CD4-positive, CD25-positive, alpha-beta regulatory T cell (primary cell): ENCODE results near the gene BANP. TPM values are rescaled to one million over a fixed set of nuclear protein-coding genes. Genes with fewer than 3 reads are reported as not detected.
"Not testable (repeated sequence)": the region's sequence is repeated elsewhere in the genome, so short reads cannot be mapped to it uniquely, and the experiment has no call there.

Source experiments
- ATAC-seq, 2 donors: fragments of 150-1000 bp; cut with Tn5 transposase; one replicate each; pipeline ENCODE4 v1.10.0; 2021; ENCODE audit warnings: low read depth in 2 of 2, moderate number of reproducible peaks in 2 of 2, moderate library complexity in 1 of 2
- DNase-seq, 3 donors: peaks; one replicate each; pipeline versions ENCODE4 v3.0.0 to v3.0.0-alpha.2; 2012 to 2022; ENCODE audit warnings: mixed read lengths in 1 of 3
- H3K27ac ChIP-seq: one replicate; pipeline ENCODE4 v1.7.0; 2013; ENCODE audit warnings: mild to moderate bottlenecking, low read length; ENCODE audit not compliant: insufficient read depth, poor library complexity, severe bottlenecking
- H3K27me3 ChIP-seq: one replicate; pipeline ENCODE4 v1.7.0; 2013; ENCODE audit warnings: low read length; ENCODE audit not compliant: control insufficient read depth, insufficient read depth
- H3K36me3 ChIP-seq: one replicate; pipeline ENCODE4 v1.7.0; 2013; ENCODE audit warnings: mild to moderate bottlenecking, low read length, moderate library complexity; ENCODE audit not compliant: control insufficient read depth, insufficient read depth
- H3K4me1 ChIP-seq: 2 replicates; pipeline ENCODE4 v1.7.0; 2013; ENCODE audit warnings: mild to moderate bottlenecking, low read length; ENCODE audit not compliant: insufficient read depth, control insufficient read depth, poor library complexity, severe bottlenecking
- H3K4me3 ChIP-seq: one replicate; pipeline ENCODE4 v1.7.0; 2013; ENCODE audit warnings: low read depth, mild to moderate bottlenecking, low read length, moderate library complexity
- H3K9me3 ChIP-seq, 2 experiments: 1 replicate in 1 of 2; 2 replicates in 1 of 2; pipeline ENCODE4 v1.7.0; 2013; ENCODE audit warnings: low read length in 2 of 2, mild to moderate bottlenecking in 1 of 2, moderate library complexity in 1 of 2; ENCODE audit not compliant: control insufficient read depth in 2 of 2
- H3K27ac Mint-ChIP-seq, 3 donors: one replicate each; pipeline ENCODE4 v1.8.0; 2020 to 2022; ENCODE audit warnings: mild to moderate bottlenecking in 3 of 3, mixed read lengths in 3 of 3, moderate library complexity in 2 of 3
- H3K27me3 Mint-ChIP-seq: one replicate; pipeline ENCODE4 v1.8.0; 2022; ENCODE audit warnings: mild to moderate bottlenecking, mixed read lengths
- H3K36me3 Mint-ChIP-seq: one replicate; pipeline ENCODE4 v1.8.0; 2020; ENCODE audit warnings: mixed read lengths
- H3K4me1 Mint-ChIP-seq, 4 donors: one replicate each; pipeline ENCODE4 v1.8.0; 2020 to 2022; ENCODE audit warnings: mixed read lengths in 4 of 4, mild to moderate bottlenecking in 1 of 4
- H3K4me3 Mint-ChIP-seq, 4 donors: one replicate each; pipeline ENCODE4 v1.8.0; 2020 to 2022; ENCODE audit warnings: mild to moderate bottlenecking in 4 of 4, mixed read lengths in 4 of 4, moderate library complexity in 3 of 4
- H3K9me3 Mint-ChIP-seq, 7 donors: one replicate each; pipeline ENCODE4 v1.8.0; 2020 to 2022; ENCODE audit warnings: mixed read lengths in 7 of 7, mild to moderate bottlenecking in 3 of 7, moderate library complexity in 2 of 7
- polyA plus RNA-seq, 4 donors: library from polyadenylated mRNA; unstranded; fragments of 300-500 nt; fragmentation: Illumina TruSeq; gene quantifications; one replicate each; pipeline ENCODE4 v1.2.3, GENCODE V29; 2021
- total RNA-seq: library from RNA; stranded (reverse); gene quantifications from one replicate; pipeline ENCODE4 v1.2.3, GENCODE V29; 2022

Gene BANP
- total and polyA plus RNA-seq, 5 donors from 2014 or later: 20.4 to 114 (median 26.6) TPM

DNA sequence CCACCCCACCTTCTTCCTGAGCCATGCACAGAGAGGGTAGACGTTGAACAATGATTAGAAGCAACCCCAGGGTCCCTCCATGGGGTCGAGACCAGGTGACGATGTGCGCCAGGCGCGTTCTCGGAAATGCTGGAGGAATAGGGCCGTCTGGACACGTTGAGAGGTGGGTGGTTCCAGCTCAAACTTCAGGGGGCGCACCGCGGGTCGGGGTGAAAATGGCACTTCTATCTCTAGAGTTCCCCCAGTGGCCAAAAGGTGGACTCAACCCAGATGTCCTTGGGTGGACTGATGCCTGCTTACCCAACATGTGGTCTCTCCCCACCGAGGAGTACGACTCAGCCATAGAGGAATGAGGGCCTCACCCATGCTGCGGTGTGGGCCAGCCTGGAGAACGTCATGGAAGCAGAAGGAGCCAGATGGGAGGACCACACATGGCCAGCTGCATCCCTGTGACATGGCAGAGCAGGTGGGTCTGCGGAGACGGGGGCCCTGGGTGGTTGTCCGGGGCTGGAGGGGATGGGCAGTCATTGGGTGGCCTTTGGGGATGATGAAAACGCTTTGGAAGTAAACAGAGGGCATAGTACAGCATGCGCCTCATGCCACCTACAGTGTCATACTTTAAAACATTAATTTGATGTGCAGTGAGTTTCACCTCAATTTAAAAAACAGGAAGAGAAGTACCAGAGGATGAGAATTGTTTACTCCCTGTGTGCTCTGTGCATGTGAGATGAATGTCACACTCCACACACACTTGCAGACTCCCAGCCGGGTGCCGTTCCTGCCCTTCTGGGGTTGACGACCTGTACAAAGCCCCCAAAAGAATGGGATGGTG, 147.7 kb downstream of the BANP start:
- H3K4me1 ChIP-seq, H3K9me3 Mint-ChIP-seq, H3K27me3 ChIP-seq, H3K9me3 ChIP-seq, H3K4me3 Mint-ChIP-seq, H3K36me3 Mint-ChIP-seq, H3K27ac ChIP-seq, H3K36me3 ChIP-seq, H3K4me3 ChIP-seq, DNase-seq, H3K4me1 Mint-ChIP-seq, H3K27ac Mint-ChIP-seq: not testable (repeated sequence)
- peak in 1 of 2 donors; percentile 53 for ATAC-seq
- peaks cover 19% of the 10 kb centered on the region for H3K27me3 Mint-ChIP-seq

- Mint-ChIP-seq H3K36me3 (no peaks in the 10 kb centered on the region), H3K4me3 (no peak overlapping the region), H3K27me3 (peaks cover 19% of the 10 kb centered on the region), H3K9me3 (peaks cover 0 to 10% (median 2%) of the 10 kb centered on the region in 7 donors), H3K27ac (no peak overlapping the region), H3K4me1 (no peaks in the 10 kb centered on the region)
- no peaks in the 10 kb centered on the region for H3K4me1 ChIP-seq
- no peaks in the 10 kb centered on the region for H3K9me3 ChIP-seq
- ATAC-seq (no peak), DNase-seq (no peak)
- no peaks in the 10 kb centered on the region for H3K27me3 ChIP-seq
- H3K36me3 ChIP-seq: no peaks in the 10 kb centered on the region
- no peak overlapping the region for H3K27ac ChIP-seq
- no peak overlapping the region for H3K4me3 ChIP-seq
Measured at GRCh38 chr16:88099563-88099890, 148.3 kb downstream of the BANP start.

DNA sequence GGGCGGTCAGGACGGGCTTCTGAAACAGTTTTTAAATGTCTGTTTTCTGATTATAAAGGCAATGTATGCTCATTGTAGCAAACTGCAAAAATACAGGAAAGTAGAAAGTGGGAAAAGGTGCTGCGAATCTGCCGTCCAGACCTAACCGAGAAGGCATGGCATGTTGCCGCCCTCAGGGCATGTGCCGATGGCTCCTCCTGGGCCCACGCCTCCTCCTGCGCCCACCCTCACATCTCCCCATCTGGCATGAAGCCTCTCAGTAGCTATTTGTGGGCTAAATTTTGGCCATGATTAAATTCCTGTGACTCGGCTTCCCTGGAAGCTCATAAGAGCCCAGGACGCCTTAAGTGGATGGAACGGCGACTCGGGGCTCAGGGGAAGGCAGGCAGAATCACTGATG, 148.7 kb downstream of the BANP start:
- DNase-seq, H3K4me3 ChIP-seq, H3K36me3 ChIP-seq, H3K27ac Mint-ChIP-seq, H3K9me3 ChIP-seq, H3K9me3 Mint-ChIP-seq, H3K4me3 Mint-ChIP-seq, H3K27ac ChIP-seq, ATAC-seq, H3K36me3 Mint-ChIP-seq, H3K27me3 ChIP-seq, H3K4me1 Mint-ChIP-seq, H3K4me1 ChIP-seq: not testable (repeated sequence)
- H3K27me3 Mint-ChIP-seq: peaks cover 19% of the 10 kb centered on the region

DNA sequence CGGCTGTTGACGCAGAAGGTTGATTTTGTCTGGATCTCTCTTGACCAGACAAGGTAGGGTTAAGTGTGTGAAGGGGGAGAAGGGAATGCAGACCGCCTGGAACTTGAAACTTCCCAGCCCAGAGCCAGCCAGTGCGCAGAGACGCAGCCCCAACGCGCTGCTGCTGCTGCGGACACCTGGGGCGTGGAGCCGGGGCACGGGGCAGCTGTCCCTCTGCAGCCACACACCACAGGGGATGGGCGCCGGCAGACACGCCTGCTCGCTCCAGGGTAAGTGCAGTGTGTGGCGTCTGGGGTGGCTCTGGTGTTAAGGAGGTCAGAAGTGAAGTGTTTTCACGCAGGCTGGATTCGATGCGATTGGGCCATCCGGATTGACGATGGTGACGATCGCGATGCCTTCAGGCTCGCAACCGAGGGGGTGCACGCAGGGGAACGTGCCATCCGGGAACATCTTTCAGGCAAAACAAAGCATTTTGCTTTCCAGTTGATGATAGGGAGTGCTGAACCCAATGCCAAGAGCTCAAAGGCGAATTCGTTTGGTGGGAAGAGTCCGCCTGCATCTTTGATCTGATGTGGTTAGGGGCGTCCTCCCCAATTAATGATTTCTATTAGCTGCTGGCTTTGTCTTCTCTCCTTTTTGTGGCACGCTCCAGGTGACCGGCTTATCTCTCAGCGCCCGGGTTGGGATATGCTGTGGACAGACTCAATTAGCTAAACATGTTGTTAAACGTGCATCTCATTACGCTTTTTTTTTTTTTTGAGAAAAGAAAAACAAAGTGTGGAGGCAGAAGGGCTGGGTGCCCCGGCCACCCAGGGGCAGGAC, 149.8 kb downstream of the BANP start:
- not testable (repeated sequence) for H3K4me1 ChIP-seq, H3K36me3 ChIP-seq, DNase-seq, H3K9me3 Mint-ChIP-seq, H3K4me3 ChIP-seq, H3K4me1 Mint-ChIP-seq, H3K27ac Mint-ChIP-seq, H3K27me3 ChIP-seq, H3K27ac ChIP-seq, H3K4me3 Mint-ChIP-seq, H3K36me3 Mint-ChIP-seq, ATAC-seq, H3K9me3 ChIP-seq
- peaks cover 19% of the 10 kb centered on the region for H3K27me3 Mint-ChIP-seq

DNA sequence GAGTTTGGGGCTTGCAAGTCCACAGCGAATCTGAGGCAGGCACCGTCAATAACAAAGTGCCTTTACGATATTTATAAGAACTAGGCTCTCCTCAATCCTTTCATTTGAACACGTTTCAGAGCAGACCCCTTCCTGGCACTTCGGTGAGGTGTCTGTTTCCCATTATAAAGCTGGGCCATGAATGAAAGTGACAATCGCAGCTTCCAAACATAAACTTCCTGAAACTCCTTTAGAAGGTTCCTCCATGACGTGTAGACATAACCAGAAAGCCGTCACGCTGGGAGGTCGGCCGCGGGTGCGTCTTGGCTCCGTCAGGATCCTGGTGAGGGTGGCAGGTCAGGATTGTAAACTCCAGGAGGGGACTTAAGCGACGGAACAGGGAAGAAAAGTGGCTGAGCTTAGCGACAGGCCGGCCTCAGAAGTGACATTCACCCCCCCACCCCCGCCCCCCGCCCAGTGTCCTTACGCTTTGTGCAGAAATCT, 150.4 kb downstream of the BANP start:
- not testable (repeated sequence) for H3K4me3 ChIP-seq, H3K27ac ChIP-seq, H3K4me1 ChIP-seq, H3K4me3 Mint-ChIP-seq, H3K36me3 Mint-ChIP-seq, H3K27me3 ChIP-seq, H3K9me3 Mint-ChIP-seq, H3K36me3 ChIP-seq, H3K9me3 ChIP-seq, ATAC-seq, H3K4me1 Mint-ChIP-seq, H3K27ac Mint-ChIP-seq, DNase-seq
- peaks cover 19% of the 10 kb centered on the region for H3K27me3 Mint-ChIP-seq

- Histone ChIP-seq H3K36me3 (no peaks in the 10 kb centered on the region), H3K9me3 (no peaks in the 10 kb centered on the region), H3K4me1 (no peaks in the 10 kb centered on the region), H3K4me3 (no peak overlapping the region), H3K27me3 (no peaks in the 10 kb centered on the region), H3K27ac (no peak overlapping the region)
- no peak for DNase-seq
- Mint-ChIP-seq H3K9me3 (peaks cover 0 to 6% (median 0%) of the 10 kb centered on the region in 7 donors), H3K27me3 (peaks cover 19% of the 10 kb centered on the region), H3K36me3 (no peaks in the 10 kb centered on the region), H3K4me3 (no peak overlapping the region), H3K4me1 (no peaks in the 10 kb centered on the region), H3K27ac (no peak overlapping the region)
- no peak for ATAC-seq
Measured at GRCh38 chr16:88102597-88102996, 151.4 kb downstream of the BANP start.

DNA sequence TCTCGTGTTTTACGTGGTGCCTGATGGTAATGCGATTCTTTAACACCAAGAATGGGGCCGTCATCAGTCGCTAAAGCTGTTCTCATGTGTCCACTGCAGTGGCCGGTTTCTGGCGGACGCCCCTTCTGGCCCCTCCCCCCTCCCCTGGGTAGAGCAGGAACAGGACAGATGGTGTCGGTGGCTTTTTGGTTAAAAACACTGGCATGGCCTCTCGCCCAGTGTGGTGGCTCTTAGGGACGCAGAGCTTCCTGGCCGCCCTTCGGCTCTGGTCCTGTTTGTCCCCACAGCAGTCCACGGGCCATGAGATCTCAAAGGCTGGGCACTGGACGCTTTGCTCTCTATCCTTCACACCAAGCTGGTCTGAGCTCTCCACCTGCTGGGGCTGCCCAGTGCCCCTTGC, 151.8 kb downstream of the BANP start:
- ATAC-seq (no peak), DNase-seq (no peak)
- Mint-ChIP-seq H3K4me3 (no peak overlapping the region), H3K27me3 (peaks cover 19% of the 10 kb centered on the region), H3K4me1 (no peaks in the 10 kb centered on the region), H3K36me3 (no peaks in the 10 kb centered on the region), H3K9me3 (peaks cover 0 to 4% (median 0%) of the 10 kb centered on the region in 7 donors), H3K27ac (no peak overlapping the region)
- no peaks in the 10 kb centered on the region for H3K9me3 ChIP-seq
- H3K27ac ChIP-seq: no peak overlapping the region
- H3K4me1 ChIP-seq: no peaks in the 10 kb centered on the region
- no peaks in the 10 kb centered on the region for H3K36me3 ChIP-seq
- H3K27me3 ChIP-seq: no peaks in the 10 kb centered on the region
- H3K4me3 ChIP-seq: no peak overlapping the region
